ENCODE measurements around the gene CDHR5.

CDHR5 gene

GRCh38 chr11:620935-621814 is 3.6 kb downstream of the CDHR5 start:
- no peak for DNase-seq

GRCh38 chr11:620201-620600 is 4.6 kb downstream of the CDHR5 start:
- DNase-seq = no peak

- DNase-seq = no peak
Observed at GRCh38 chr11:619628-620050, 5.1 kb downstream of the CDHR5 start.

GRCh38 chr11:618856-619627 is 5.7 kb downstream of the CDHR5 start:
- no peak for DNase-seq

- DNase-seq = no peak
Observed at GRCh38 chr11:617912-618682, 6.7 kb downstream of the CDHR5 start.

GRCh38 chr11:617199-617911 is 7.4 kb downstream of the CDHR5 start:
- no peak for DNase-seq

- DNase-seq = no peak
Observed at GRCh38 chr11:616320-617198, 8.2 kb downstream of the CDHR5 start.

GRCh38 chr11:615504-616319 is 9.0 kb downstream of the CDHR5 start, which contains the start of gene IRF7:
Gene IRF7 (minus strand): TSS chr11:615950. CDS start chr11:615364, 586 bp downstream.
- peak; percentile 93 for DNase-seq

GRCh38 chr11:614623-615503 is 9.9 kb downstream of the CDHR5 start:
- DNase-seq = no peak

GRCh38 chr11:614021-614622 is 10.6 kb downstream of the CDHR5 start:
- no peak for DNase-seq

GRCh38 chr11:613369-613968 is 11.3 kb downstream of the CDHR5 start:
- DNase-seq = peak; percentile 85

GRCh38 chr11:612961-613300 is 11.8 kb downstream of the CDHR5 start:
- DNase-seq = no peak

GRCh38 chr11:612201-612960 is 12.4 kb downstream of the CDHR5 start:
- DNase-seq = no peak

GRCh38 chr11:611001-611996 is 13.5 kb downstream of the CDHR5 start:
- no peak for DNase-seq

- no peak for DNase-seq
Observed at GRCh38 chr11:610146-610801, 14.5 kb downstream of the CDHR5 start.

GRCh38 chr11:609341-609811 is 15.4 kb downstream of the CDHR5 start:
- DNase-seq = no peak
